OCI-LY7 (cell line): ENCODE measurements around the gene MFAP3L.

Experiments used
- EZH2phosphoT487 ChIP-seq: fragments of 200-600 bp; sonication (generic); IDR thresholded peaks from 2 replicates; pipeline ENCODE4 v1.6.1; 2018; ENCODE audit warnings: low read depth, borderline replicate concordance, mild to moderate bottlenecking, mixed run types, antibody characterized with exemption, low read length, moderate library complexity, mixed read lengths
- TF ChIP-seq, protein P1 (sequence below): fragments of 200-600 bp; sonication (generic); conservative IDR thresholded peaks from 2 replicates; pipeline ENCODE4 v1.5.1; 2014; ENCODE audit warnings: mild to moderate bottlenecking, antibody characterized with exemption, low read length, moderate library complexity, mixed read lengths

DNA sequence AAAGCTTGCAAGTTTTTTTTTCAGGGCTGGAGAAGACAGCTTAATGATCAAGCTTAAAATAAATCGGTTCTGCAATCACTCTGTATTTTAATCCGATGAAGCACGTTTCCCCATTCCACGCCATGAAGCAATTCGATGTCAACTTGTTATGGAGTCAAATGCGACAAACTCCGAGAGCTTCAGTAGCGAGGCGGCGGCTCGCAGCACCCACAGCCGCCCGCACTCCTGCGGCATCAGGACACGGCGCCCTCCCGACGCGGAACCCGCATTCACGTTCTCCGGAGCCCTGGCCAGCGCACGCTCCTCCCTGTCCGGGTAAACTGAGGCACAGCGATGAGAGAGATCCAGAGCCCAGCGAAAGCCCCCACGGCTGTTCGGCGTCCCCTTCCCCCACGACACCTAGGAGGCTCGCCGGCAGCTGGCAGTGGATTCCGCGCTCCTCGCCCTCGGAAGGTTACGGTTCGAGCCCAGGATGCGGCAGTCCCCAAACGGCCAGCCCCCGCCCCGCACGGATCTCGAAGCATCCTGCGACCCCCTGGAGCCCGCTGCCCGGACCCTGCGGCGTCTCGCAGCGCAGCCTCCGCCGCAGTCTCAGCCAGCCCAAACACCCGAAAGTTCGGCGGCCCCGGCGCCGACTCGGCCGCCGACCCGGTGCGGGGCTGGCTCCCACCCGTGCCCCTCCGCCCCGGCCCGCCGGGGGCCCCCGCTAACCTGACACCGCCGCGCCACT lies 507 bp downstream of the MFAP3L start:
- TF ChIP-seq, protein P1, sequence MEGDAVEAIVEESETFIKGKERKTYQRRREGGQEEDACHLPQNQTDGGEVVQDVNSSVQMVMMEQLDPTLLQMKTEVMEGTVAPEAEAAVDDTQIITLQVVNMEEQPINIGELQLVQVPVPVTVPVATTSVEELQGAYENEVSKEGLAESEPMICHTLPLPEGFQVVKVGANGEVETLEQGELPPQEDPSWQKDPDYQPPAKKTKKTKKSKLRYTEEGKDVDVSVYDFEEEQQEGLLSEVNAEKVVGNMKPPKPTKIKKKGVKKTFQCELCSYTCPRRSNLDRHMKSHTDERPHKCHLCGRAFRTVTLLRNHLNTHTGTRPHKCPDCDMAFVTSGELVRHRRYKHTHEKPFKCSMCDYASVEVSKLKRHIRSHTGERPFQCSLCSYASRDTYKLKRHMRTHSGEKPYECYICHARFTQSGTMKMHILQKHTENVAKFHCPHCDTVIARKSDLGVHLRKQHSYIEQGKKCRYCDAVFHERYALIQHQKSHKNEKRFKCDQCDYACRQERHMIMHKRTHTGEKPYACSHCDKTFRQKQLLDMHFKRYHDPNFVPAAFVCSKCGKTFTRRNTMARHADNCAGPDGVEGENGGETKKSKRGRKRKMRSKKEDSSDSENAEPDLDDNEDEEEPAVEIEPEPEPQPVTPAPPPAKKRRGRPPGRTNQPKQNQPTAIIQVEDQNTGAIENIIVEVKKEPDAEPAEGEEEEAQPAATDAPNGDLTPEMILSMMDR: no peak
- no peak for TF ChIP-seq EZH2phosphoT487
